Heart left ventricle (tissue), 16 donors: ENCODE results near the gene SLC25A21. TPM values are rescaled to one million over a fixed set of nuclear protein-coding genes. Genes with fewer than 3 reads are reported as not detected.

Experiments
- ATAC-seq, 4 donors: fragments of 200-7000 bp; cut with Tn5 transposase; one replicate each; pipeline ENCODE4 v1.9.1; 2020 to 2022; ENCODE audit warnings: moderate library complexity in 4 of 4, mild to moderate bottlenecking in 3 of 4, moderate number of reproducible peaks in 1 of 4
- DNase-seq, 5 donors: peaks; one replicate each; pipeline ENCODE4 v3.0.0-alpha.2; 2020
- H3K27ac ChIP-seq, 12 donors: fragments of 200-600 bp; sonication (generic) in 4 of 12; one replicate each; pipeline versions ENCODE4 v1.5.0 to v1.8.0; 2016 to 2022; ENCODE audit warnings: mild to moderate bottlenecking in 2 of 12
- H3K27me3 ChIP-seq, 9 donors: fragments of 200-600 bp; sonication (generic) in 2 of 9; one replicate each; pipeline versions ENCODE4 v1.5.1 to v1.8.0; 2016 to 2022; ENCODE audit warnings: mild to moderate bottlenecking in 3 of 9
- H3K36me3 ChIP-seq, 9 donors: fragments of 200-600 bp; sonication (generic) in 2 of 9; one replicate each; pipeline versions ENCODE4 v1.5.0 to v1.8.0; 2018 to 2022; ENCODE audit warnings: mild to moderate bottlenecking in 2 of 9
- H3K4me1 ChIP-seq, 12 donors: fragments of 200-600 bp; sonication (generic) in 4 of 12; one replicate each; pipeline versions ENCODE4 v1.5.0 to v1.8.0; 2016 to 2022; ENCODE audit warnings: mild to moderate bottlenecking in 3 of 12
- H3K4me3 ChIP-seq, 12 donors: fragments of 200-600 bp; sonication (generic) in 4 of 12; one replicate each; pipeline versions ENCODE4 v1.5.0 to v1.8.0; 2017 to 2022; ENCODE audit warnings: mild to moderate bottlenecking in 9 of 12, moderate library complexity in 4 of 12
- H3K9me3 ChIP-seq, 12 donors: fragments of 200-600 bp; sonication (generic) in 4 of 12; one replicate each; pipeline versions ENCODE4 v1.5.0 to v1.8.0; 2016 to 2022; ENCODE audit warnings: mild to moderate bottlenecking in 1 of 12
- CTCF ChIP-seq, 12 donors: fragments of 200-600 bp; sonication (generic) in 4 of 12; IDR thresholded peaks; one replicate each; pipeline versions ENCODE4 v1.5.0 to v1.8.0; 2018 to 2022; ENCODE audit warnings: antibody characterized with exemption in 12 of 12, mild to moderate bottlenecking in 5 of 12
- POLR2A ChIP-seq, 2 donors: fragments of 450-650 bp; IDR thresholded peaks; one replicate each; pipeline ENCODE4 v1.6.1; 2017; ENCODE audit warnings: antibody characterized with exemption in 2 of 2, mild to moderate bottlenecking in 2 of 2, moderate library complexity in 2 of 2
- WGBS, 4 donors: extraction: QIAGEN DNeasy Blood & Tissue Kit in 2 of 4; methylation state at CpG; one replicate each; pipeline versions ENCODE4 v1.1.5 to v1.1.7; 2013 to 2018; 5-methylcytosine and 5-hydroxymethylcytosine counted together
- intact Hi-C, 10 donors: fragments of 100-400 bp; cut with DNase I; formaldehyde crosslinking; loops; one replicate each; pipeline versions ENCODE4 v1.11.1 to v1.14.2; 2022
- polyA plus RNA-seq, 2 donors: library from polyadenylated mRNA; stranded (reverse); fragments of 200-250 nt; gene quantifications; one replicate each; pipeline ENCODE4 v1.2.3, GENCODE V29; 2013
- total RNA-seq, 9 donors: library from RNA; depleted of rRNA in 2 of 9; stranded (reverse); fragments of >200 nt in 2 of 9; fragmentation: NEBNext Ultra II Directional in 3 of 9; extraction: Animal tissue kit (Norgen Biotek cat#: 25700) in 3 of 9; gene quantifications; one replicate each; pipeline versions ENCODE4 v1.1.0 to v1.2.4, GENCODE V29; 2016 to 2023
- donor health status: ischemic (EF 13 %, LVEDD 7.1; RV severe dilation, severe dysfunction).
- donor health status: healthy with polysubstance abuse.
- donor health status: DM: no; HTN: yes; CAD: no.
- donor health status: DM: no; HTN: no; CAD: no.
- donor health status: ischemic (EF 25% LVEDD 6.9; RV normal size, moderate dysfunction).
- donor health status: ischemic (EF 25% LVEDD 5.7; RV mildly dilated, moderate dysfunction).
- donor health status: healthy.
- donor health status: DM: yes; HTN: yes; CAD: no.
- donor health status: ischemic (EF 35%, LVEDD 5.7; RV mildly dilated, moderate dysfunction).
- donor health status: nonischemic (EF 11% LVEDD 7.7; RV severe dilation, severe dysfunction).
- donor health status: DM: yes; HTN: yes; CAD: no.
- donor health status: PGD.
- donor health status: ischemic (EF 29% LVEDD 5.4; RV normal size, mild dysfunction).
- donor health status: nonischemic (EF 23%, LVEDD 6.1; RV moderate dilation, normal function).

Gene SLC25A21
- total and polyA plus RNA-seq, 11 donors = 0.12 to 1.6 (median 0.24) TPM; not detected in 1

DNA sequence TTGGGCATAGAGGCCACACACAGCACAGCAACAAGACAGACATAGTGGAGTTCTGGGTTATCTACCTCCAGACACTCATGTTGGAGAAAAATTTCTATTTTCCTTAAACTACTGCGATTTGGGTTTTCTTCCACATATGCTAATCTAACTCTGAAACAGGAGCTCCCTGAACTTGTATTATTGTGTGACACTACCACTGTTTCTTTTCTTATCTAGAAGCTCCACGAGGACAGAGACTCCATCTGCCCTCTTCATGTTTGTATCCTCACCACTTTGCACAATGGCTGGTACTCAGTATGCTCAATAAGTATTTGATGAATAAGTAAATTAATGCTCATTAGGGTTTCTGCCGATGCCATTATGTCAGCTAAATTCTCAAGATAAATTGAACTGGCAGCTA, 292.1 kb downstream of the SLC25A21 start:
- TF ChIP-seq POLR2A (IDR thresholded peaks at IDR 0.05) (no peak), CTCF (IDR thresholded peaks at IDR 0.05) (no peak)
- 44 to 62% (median 47%) methylated on average over 3 of the region's 3 CpGs for WGBS, 4 donors
- H3K36me3 ChIP-seq = no peaks in the 10 kb centered on the region
- DNase-seq (no peak), ATAC-seq (no peak)
- no peaks in the 10 kb centered on the region for H3K4me1 ChIP-seq
- H3K4me3 ChIP-seq = no peak overlapping the region
- H3K9me3 ChIP-seq = peaks cover 0 to 14% (median 0%) of the 10 kb centered on the region in 12 donors
- H3K27me3 ChIP-seq = no peaks in the 10 kb centered on the region
- H3K27ac ChIP-seq = no peak overlapping the region
- intact Hi-C loops = no loop called here

- H3K27me3 ChIP-seq = no peaks in the 10 kb centered on the region
- intact Hi-C loops = no loop called here
- no peaks in the 10 kb centered on the region for H3K4me1 ChIP-seq
- WGBS, 4 donors = 43 to 87% (median 55%) methylated on average over 2 of the region's 2 CpGs
- no peak overlapping the region for H3K4me3 ChIP-seq
- H3K27ac ChIP-seq = no peak overlapping the region
- peaks cover 0 to 7% (median 0%) of the 10 kb centered on the region in 12 donors for H3K9me3 ChIP-seq
- H3K36me3 ChIP-seq = no peaks in the 10 kb centered on the region
- ATAC-seq (no peak), DNase-seq (no peak)
- TF ChIP-seq POLR2A (IDR thresholded peaks at IDR 0.05) (no peak), CTCF (IDR thresholded peaks at IDR 0.05) (no peak)
These were observed 292.8 kb downstream of the SLC25A21 start for GRCh38 chr14:36879558-36879957.

- Histone ChIP-seq H3K36me3 (no peaks in the 10 kb centered on the region), H3K4me1 (no peaks in the 10 kb centered on the region), H3K27me3 (no peaks in the 10 kb centered on the region), H3K4me3 (no peak overlapping the region), H3K27ac (no peak overlapping the region), H3K9me3 (peaks cover 0 to 5% (median 0%) of the 10 kb centered on the region in 12 donors)
- ATAC-seq = no peak
- TF ChIP-seq POLR2A (IDR thresholded peaks at IDR 0.05) (no peak), CTCF (IDR thresholded peaks at IDR 0.05) (no peak)
- 66 to 74% (median 68%) methylated on average over 6 of the region's 6 CpGs for WGBS, 4 donors
- DNase-seq = no peak
- intact Hi-C loops = no loop called here
These were observed 297.8 kb downstream of the SLC25A21 start for GRCh38 chr14:36874396-36875138.

GRCh38 chr14:36870776-36871175, 301.6 kb downstream of the SLC25A21 start:
- intact Hi-C loops = no loop called here
- H3K9me3 ChIP-seq = peaks cover 0 to 11% (median 0%) of the 10 kb centered on the region in 12 donors
- DNase-seq (no peak), ATAC-seq (no peak)
- no peaks in the 10 kb centered on the region for H3K27me3 ChIP-seq
- WGBS, 4 donors = 64 to 77% (median 67%) methylated on average over 5 of the region's 5 CpGs
- TF ChIP-seq CTCF (IDR thresholded peaks at IDR 0.05) = no peak
- no peak for TF ChIP-seq POLR2A (IDR thresholded peaks at IDR 0.05)
- no peak overlapping the region for H3K27ac ChIP-seq
- H3K4me1 ChIP-seq = no peaks in the 10 kb centered on the region
- no peak overlapping the region for H3K4me3 ChIP-seq
- no peaks in the 10 kb centered on the region for H3K36me3 ChIP-seq
